IMR-90 (cell line): Measurements from ENCODE around the gene RIMBP3C. TPM values are rescaled to one million over a fixed set of nuclear protein-coding genes. Genes with fewer than 3 reads are reported as not detected.
A peak's percentile ranks its signal among the peaks of the same experiment; 100 is the strongest.

Experiments used
- ATAC-seq: fragments of 200-7000 bp; cut with Tn5 transposase; 2 replicates; pipeline ENCODE4 v1.9.1; 2020; ENCODE audit warnings: low read depth, mild to moderate bottlenecking, moderate library complexity
- BruUV-seq: library from RNA; stranded (reverse); fragments of 400-500 nt; replicated peaks from 2 replicates; lab custom pipeline; 2021; lab: Mats Ljungman, UMichigan
- CTCF ChIA-PET: fragments of 300-600 bp; formaldehyde crosslinking; extraction: SDS; loops from one replicate; lab custom pipeline; 2021; ENCODE audit warnings: antibody characterized with exemption; lab: Yijun Ruan, JAX
- POLR2A ChIA-PET: fragments of 300-600 bp; sonication (Branson Sonifier 250); formaldehyde crosslinking; loops from one replicate; lab custom pipeline; 2022; ENCODE audit warnings: antibody characterized with exemption; ENCODE audit not compliant: unreplicated experiment; lab: Charles Lee
- DNase-seq: peaks from one replicate; pipeline ENCODE4 v3.0.0; 2013
- H2AFZ ChIP-seq: replicated peaks from 2 replicates; pipeline ENCODE3; 2013; ENCODE audit warnings: low read length, mild to moderate bottlenecking; ENCODE audit not compliant: poor library complexity
- H2AK5ac ChIP-seq: 2 replicates; pipeline ENCODE4 v1.6.1; 2013; ENCODE audit warnings: low read depth, low read length, inconsistent platforms
- H2AK9ac ChIP-seq: replicated peaks from 2 replicates; pipeline ENCODE3; 2013; ENCODE audit warnings: mild to moderate bottlenecking, low read depth, low read length, moderate library complexity; ENCODE audit not compliant: poor library complexity
- H2BK120ac ChIP-seq: 2 replicates; pipeline ENCODE4 v1.6.1; 2013; ENCODE audit warnings: low read depth, low read length, inconsistent platforms
- H2BK15ac ChIP-seq: 3 replicates; pipeline ENCODE4 v1.6.1; 2013; ENCODE audit warnings: low read depth, low read length, inconsistent platforms
- H2BK20ac ChIP-seq: 2 replicates; pipeline ENCODE4 v1.6.1; 2013; ENCODE audit warnings: low read depth, mild to moderate bottlenecking, inconsistent platforms, low read length, moderate library complexity
- H2BK5ac ChIP-seq: 2 replicates; pipeline ENCODE4 v1.6.1; 2013; ENCODE audit warnings: mild to moderate bottlenecking, low read depth, low read length, inconsistent platforms; ENCODE audit not compliant: poor library complexity, severe bottlenecking
- H3K14ac ChIP-seq: replicated peaks from 2 replicates; pipeline ENCODE4 v1.6.1; 2013; ENCODE audit warnings: low read depth, low read length, inconsistent platforms
- H3K18ac ChIP-seq: 2 replicates; pipeline ENCODE4 v1.6.1; 2013; ENCODE audit warnings: low read depth, low read length, control low read depth
- H3K23ac ChIP-seq: 2 replicates; pipeline ENCODE4 v1.6.1; 2013; ENCODE audit warnings: low read depth, low read length, inconsistent platforms
- H3K27ac ChIP-seq: 2 replicates; pipeline ENCODE4 v1.5.1; 2013; ENCODE audit warnings: mild to moderate bottlenecking, control low read depth, low read length; ENCODE audit not compliant: insufficient read depth
- H3K27me3 ChIP-seq: 2 replicates; pipeline ENCODE4 v1.6.1; 2013; ENCODE audit warnings: low read length; ENCODE audit not compliant: control insufficient read depth, insufficient read depth
- H3K36me3 ChIP-seq: 2 replicates; pipeline ENCODE4 v1.6.1; 2013; ENCODE audit warnings: low read length, mixed read lengths; ENCODE audit not compliant: control insufficient read depth, insufficient read depth
- H3K4ac ChIP-seq: 2 replicates; pipeline ENCODE4 v1.6.1; 2013; ENCODE audit warnings: low read depth, low read length, inconsistent platforms
- H3K4me1 ChIP-seq: 2 replicates; pipeline ENCODE4 v1.6.1; 2013; ENCODE audit warnings: low read length, mixed read lengths; ENCODE audit not compliant: control insufficient read depth, insufficient read depth
- H3K4me2 ChIP-seq: 2 replicates; pipeline ENCODE4 v1.6.1; 2013; ENCODE audit warnings: low read depth, mild to moderate bottlenecking, control low read depth, low read length, moderate library complexity
- H3K4me3 ChIP-seq: 2 replicates; pipeline ENCODE4 v1.5.1; 2013; ENCODE audit warnings: low read depth, mild to moderate bottlenecking, control low read depth, low read length, moderate library complexity; ENCODE audit not compliant: insufficient read depth
- H3K56ac ChIP-seq: 2 replicates; pipeline ENCODE4 v1.6.1; 2013; ENCODE audit warnings: low read length, inconsistent platforms; ENCODE audit not compliant: insufficient read depth; ENCODE audit errors: extremely low read depth
- H3K79me1 ChIP-seq, 2 experiments: 2 replicates each; pipeline ENCODE4 v1.6.1; 2013; ENCODE audit warnings: low read length in 2 of 2, inconsistent platforms in 1 of 2, low read depth in 1 of 2
- H3K9ac ChIP-seq: 2 replicates; pipeline ENCODE4 v1.6.1; 2013; ENCODE audit warnings: low read depth, low read length, control low read depth
- H3K9me1 ChIP-seq: 2 replicates; pipeline ENCODE4 v1.6.1; 2013; ENCODE audit warnings: low read length, inconsistent platforms; ENCODE audit not compliant: insufficient read depth
- H3K9me3 ChIP-seq: 2 replicates; pipeline ENCODE4 v1.6.1; 2013; ENCODE audit warnings: low read length; ENCODE audit not compliant: control insufficient read depth, insufficient read depth
- H4K20me1 ChIP-seq: 2 replicates; pipeline ENCODE4 v1.6.1; 2013; ENCODE audit warnings: low read length, inconsistent platforms; ENCODE audit not compliant: insufficient read depth
- H4K5ac ChIP-seq: 2 replicates; pipeline ENCODE4 v1.6.1; 2013; ENCODE audit warnings: mild to moderate bottlenecking, low read depth, low read length, control low read depth
- H4K8ac ChIP-seq, 2 experiments: 2 replicates each; pipeline ENCODE4 v1.6.1; 2013; ENCODE audit warnings: low read depth in 2 of 2, low read length in 2 of 2, control low read depth in 1 of 2, inconsistent platforms in 1 of 2
- H4K91ac ChIP-seq: 2 replicates; pipeline ENCODE4 v1.6.1; 2013; ENCODE audit warnings: low read depth, low read length, inconsistent platforms; ENCODE audit not compliant: insufficient read depth
- BHLHE40 ChIP-seq: fragments of 150-350 bp; IDR thresholded peaks from 2 replicates; pipeline ENCODE4 v1.6.1; 2016; ENCODE audit warnings: mild to moderate bottlenecking, low read depth, low read length
- CEBPB ChIP-seq: IDR thresholded peaks from 2 replicates; pipeline ENCODE4 v1.6.1; 2012; ENCODE audit warnings: low read depth, low read length, improper control_type of control experiment
- CHD1 ChIP-seq: IDR thresholded peaks from 2 replicates; pipeline ENCODE4 v1.6.1; 2012; ENCODE audit warnings: low read depth, low read length, improper control_type of control experiment
- ELK1 ChIP-seq: fragments of 150-350 bp; IDR thresholded peaks from 2 replicates; pipeline ENCODE4 v1.6.1; 2016; ENCODE audit warnings: low read depth, mild to moderate bottlenecking, low read length, moderate library complexity, borderline replicate concordance
- FOS ChIP-seq: fragments of 150-350 bp; IDR thresholded peaks from 2 replicates; pipeline ENCODE4 v1.6.1; 2016; ENCODE audit warnings: low read depth, low read length
- MAZ ChIP-seq: IDR thresholded peaks from 2 replicates; pipeline ENCODE4 v1.6.1; 2012; ENCODE audit warnings: low read depth, mild to moderate bottlenecking, low read length, improper control_type of control experiment, moderate library complexity, borderline replicate concordance
- MXI1 ChIP-seq: IDR thresholded peaks from 2 replicates; pipeline ENCODE4 v1.6.1; 2012; ENCODE audit warnings: low read depth, mild to moderate bottlenecking, low read length, moderate library complexity, borderline replicate concordance
- POLR2A ChIP-seq: IDR thresholded peaks from 2 replicates; pipeline ENCODE4 v1.6.1; 2012; ENCODE audit warnings: mild to moderate bottlenecking, low read depth, low read length
- RAD21 ChIP-seq: IDR thresholded peaks from 2 replicates; pipeline ENCODE4 v1.6.1; 2012; ENCODE audit warnings: low read length, improper control_type of control experiment
- RCOR1 ChIP-seq: IDR thresholded peaks from 2 replicates; pipeline ENCODE4 v1.6.1; 2012; ENCODE audit warnings: mild to moderate bottlenecking, low read length, improper control_type of control experiment; ENCODE audit not compliant: insufficient replicate concordance
- RFX5 ChIP-seq: IDR thresholded peaks from 2 replicates; pipeline ENCODE4 v1.8.0; 2012; ENCODE audit warnings: low read depth, mild to moderate bottlenecking, low read length, moderate library complexity
- SMC3 ChIP-seq: fragments of 150-350 bp; IDR thresholded peaks from 2 replicates; pipeline ENCODE4 v1.6.1; 2016; ENCODE audit warnings: low read depth, mild to moderate bottlenecking, antibody characterized with exemption, low read length, moderate library complexity
- USF2 ChIP-seq: fragments of 150-350 bp; IDR thresholded peaks from 2 replicates; pipeline ENCODE4 v1.6.1; 2017; ENCODE audit warnings: mild to moderate bottlenecking, antibody characterized with exemption, low read length, low read depth
- WGBS, 2 experiments: methylation state at CpG; one replicate each; pipeline versions ENCODE4 v1.1.5 to v1.1.7; 2013; ENCODE audit warnings: missing lambda C conversion rate in 2 of 2; ENCODE audit not compliant: insufficient read length in 1 of 2; ENCODE audit errors: extremely low coverage in 2 of 2; 5-methylcytosine and 5-hydroxymethylcytosine counted together
- dilution Hi-C: fragments of 300-500 bp; cut with HindIII; formaldehyde crosslinking; loops from one replicate; pipeline ENCODE4 v1.14.3; 2018; ENCODE audit warnings: low sequenced_read_pairs; ENCODE audit not compliant: unreplicated experiment
- in situ Hi-C: fragments of 300-500 bp; cut with MboI; formaldehyde crosslinking; loops from 3 replicates; pipeline ENCODE4 v1.14.3; 2019; ENCODE audit warnings: low sequenced_read_pairs, inconsistent platforms, mixed read lengths
- intact Hi-C: fragments of 100-400 bp; cut with micrococcal nuclease; formaldehyde crosslinking; loops from 2 replicates; pipeline ENCODE4 v1.10.0; 2022
- polyA plus RNA-seq, 3 experiments: library from polyadenylated mRNA; depleted of rRNA; stranded (reverse); fragments of >200 nt; gene quantifications; 2 replicates each; pipeline ENCODE4 v1.2.3, GENCODE V29; 2012; ENCODE audit warnings: low replicate concordance in 1 of 3
- total RNA-seq: library from RNA; depleted of rRNA; stranded (reverse); fragments of >200 nt; gene quantifications from 2 replicates; pipeline ENCODE4 v1.2.3, GENCODE V29; 2012

Gene RIMBP3C
- total and polyA plus RNA-seq, 2 of the 4 experiments (the other 2 are of a cell fraction): 0.05 to 0.36 TPM

- TF ChIP-seq ELK1 (no peak), MXI1 (no peak)
Measured at GRCh38 chr22:21567456-21568346, 16.4 kb upstream of the RIMBP3C start, which contains the start of gene UBE2L3 (continued).

GRCh38 chr22:21564411-21564810, 13.2 kb upstream of the RIMBP3C start:
- no peak overlapping the region for H2BK15ac ChIP-seq
- peaks cover 13% of the 10 kb centered on the region; the same call in 1 of the 2 replicates for H3K9me1 ChIP-seq
- H3K23ac ChIP-seq: no peak overlapping the region; the same call in 1 of the 2 replicates
- H2BK120ac ChIP-seq: no peak overlapping the region
- H3K14ac ChIP-seq: no peak overlapping the region
- H4K5ac ChIP-seq: no peak overlapping the region
- H3K4me2 ChIP-seq: no peak overlapping the region
- no peaks in the 10 kb centered on the region for H3K36me3 ChIP-seq
- peaks cover 14% of the 10 kb centered on the region for H4K20me1 ChIP-seq
- H3K27ac ChIP-seq: no peak overlapping the region
- H3K27me3 ChIP-seq: peaks cover 2% of the 10 kb centered on the region; the same call in 1 of the 2 replicates
- no peaks in the 10 kb centered on the region for H3K9me3 ChIP-seq
- H4K8ac ChIP-seq: no peak overlapping the region
- intact Hi-C loops: no loop called here
- no peak overlapping the region for H2BK5ac ChIP-seq
- in situ Hi-C loops: no loop called here
- H2AK5ac ChIP-seq: no peak overlapping the region
- peaks cover 2% of the 10 kb centered on the region; the same call in 1 of the 2 replicates for H3K4me1 ChIP-seq
- no peak overlapping the region for H3K4ac ChIP-seq
- peaks cover 2 to 7% of the 10 kb centered on the region in 2 experiments; a peak in 3 of 4 replicates for H3K79me1 ChIP-seq
- no peak overlapping the region for H3K18ac ChIP-seq
- CTCF ChIA-PET: no interaction called here
- no TSS peak for BruUV-seq
- H3K9ac ChIP-seq: no peak overlapping the region
- H3K56ac ChIP-seq: no peak overlapping the region
- no peak for DNase-seq
- no CpG with 5 or more reads among the region's 6 CpGs for WGBS, 2 experiments
- H2AK9ac ChIP-seq: peak overlapping the region; percentile 37
- no peak overlapping the region for H3K4me3 ChIP-seq
- ATAC-seq: no peak
- peak overlapping the region; percentile 63 for H2AFZ ChIP-seq
- H4K91ac ChIP-seq: no peak overlapping the region
- H2BK20ac ChIP-seq: no peak overlapping the region
- POLR2A ChIA-PET: no interaction called here
- dilution Hi-C loops: no loop called here
- no peak for TF ChIP-seq ELK1
- no peak for TF ChIP-seq RFX5
- TF ChIP-seq BHLHE40: no peak
- TF ChIP-seq CHD1: no peak
- TF ChIP-seq SMC3: no peak
- no peak for TF ChIP-seq RAD21
- no peak for TF ChIP-seq MAZ
- no peak for TF ChIP-seq POLR2A
- no peak for TF ChIP-seq USF2
- no peak for TF ChIP-seq RCOR1
- no peak for TF ChIP-seq MXI1
- no peak for TF ChIP-seq FOS
- TF ChIP-seq CEBPB: no peak
